Naive thymus-derived CD4-positive, alpha-beta T cell (primary cell): Measurements from ENCODE around the gene EPS8L3. TPM values are rescaled to one million over a fixed set of nuclear protein-coding genes. Genes with fewer than 3 reads are reported as not detected.
"Not testable (repeated sequence)": the region's sequence is repeated elsewhere in the genome, so short reads cannot be mapped to it uniquely, and the experiment has no call there.

Experiments
- ATAC-seq: fragments of 150-1000 bp; cut with Tn5 transposase; 2 replicates; pipeline ENCODE4 v1.10.0; 2021; ENCODE audit warnings: mild to moderate bottlenecking, moderate library complexity
- CTCF ChIA-PET: fragments of 350-600 bp; sonication (Branson Sonifier 250); formaldehyde crosslinking; loops from one replicate; lab custom pipeline; 2021; ENCODE audit warnings: antibody characterized with exemption; lab: Charles Lee
- POLR2A ChIA-PET: fragments of 350-600 bp; sonication (Branson Sonifier 250); formaldehyde crosslinking; loops from one replicate; lab custom pipeline; 2021; ENCODE audit warnings: antibody characterized with exemption, inconsistent platforms; lab: Charles Lee
- DNase-seq, 9 donors: peaks; one replicate each; pipeline versions ENCODE4 v3.0.0 to v3.0.0-alpha.2; 2020 to 2022; ENCODE audit warnings: mixed read lengths in 1 of 9
- H3K27ac ChIP-seq: one replicate; pipeline ENCODE4 v1.7.0; 2013; ENCODE audit warnings: mild to moderate bottlenecking, low read depth, low read length, moderate library complexity
- H3K27me3 ChIP-seq, 2 donors: one replicate each; pipeline ENCODE4 v1.7.0; 2013; ENCODE audit warnings: low read length in 2 of 2, mild to moderate bottlenecking in 2 of 2, moderate library complexity in 2 of 2; ENCODE audit not compliant: control insufficient read depth in 2 of 2, insufficient read depth in 2 of 2
- H3K36me3 ChIP-seq, 3 experiments: 1 replicate in 2 of 3; 2 replicates in 1 of 3; pipeline ENCODE4 v1.7.0; 2013; ENCODE audit warnings: low read length in 3 of 3, mild to moderate bottlenecking in 3 of 3, moderate library complexity in 1 of 3; ENCODE audit not compliant: insufficient read depth in 3 of 3, control insufficient read depth in 2 of 3
- H3K4me1 ChIP-seq, 2 donors: one replicate each; pipeline ENCODE4 v1.7.0; 2013; ENCODE audit warnings: low read length in 2 of 2, mild to moderate bottlenecking in 2 of 2, moderate library complexity in 1 of 2; ENCODE audit not compliant: control insufficient read depth in 2 of 2, insufficient read depth in 2 of 2
- H3K4me3 ChIP-seq: 2 replicates; pipeline ENCODE4 v1.7.0; 2013; ENCODE audit warnings: mild to moderate bottlenecking, low read length
- H3K9me3 ChIP-seq, 3 experiments: 1 replicate in 2 of 3; 2 replicates in 1 of 3; pipeline ENCODE4 v1.7.0; 2013; ENCODE audit warnings: low read length in 3 of 3; ENCODE audit not compliant: control insufficient read depth in 2 of 3
- H3K27ac Mint-ChIP-seq, 9 donors: one replicate each; pipeline ENCODE4 v1.8.0; 2020 to 2022; ENCODE audit warnings: mixed read lengths in 9 of 9, mild to moderate bottlenecking in 8 of 9, moderate library complexity in 5 of 9, inconsistent platforms in 2 of 9
- H3K27me3 Mint-ChIP-seq, 5 donors: one replicate each; pipeline ENCODE4 v1.8.0; 2021 to 2022; ENCODE audit warnings: mixed read lengths in 5 of 5, mild to moderate bottlenecking in 1 of 5
- H3K36me3 Mint-ChIP-seq, 5 donors: one replicate each; pipeline ENCODE4 v1.8.0; 2020 to 2022; ENCODE audit warnings: mixed read lengths in 5 of 5, mild to moderate bottlenecking in 3 of 5, inconsistent platforms in 1 of 5
- H3K4me1 Mint-ChIP-seq, 7 donors: one replicate each; pipeline ENCODE4 v1.8.0; 2020 to 2022; ENCODE audit warnings: mixed read lengths in 7 of 7, mild to moderate bottlenecking in 3 of 7, inconsistent platforms in 1 of 7
- H3K4me3 Mint-ChIP-seq, 10 donors: one replicate each; pipeline ENCODE4 v1.8.0; 2020 to 2022; ENCODE audit warnings: mild to moderate bottlenecking in 10 of 10, mixed read lengths in 10 of 10, moderate library complexity in 6 of 10, inconsistent platforms in 2 of 10
- H3K9me3 Mint-ChIP-seq, 11 donors: one replicate each; pipeline ENCODE4 v1.8.0; 2020 to 2022; ENCODE audit warnings: mixed read lengths in 11 of 11, mild to moderate bottlenecking in 4 of 11, inconsistent platforms in 1 of 11, moderate library complexity in 1 of 11
- intact Hi-C, 2 donors: fragments of 100-400 bp; cut with micrococcal nuclease; formaldehyde crosslinking; loops; one replicate each; pipeline ENCODE4 v1.15.1; 2023
- polyA plus RNA-seq, 2 donors: library from polyadenylated mRNA; unstranded; fragments of 300-500 nt; fragmentation: Illumina TruSeq; gene quantifications; one replicate each; pipeline ENCODE4 v1.2.3, GENCODE V29; 2021
- total RNA-seq, 6 experiments: library from RNA in 5 of 6; stranded (reverse) in 5 of 6; gene quantifications; 1 replicate in 5 of 6; 2 replicates in 1 of 6; pipeline ENCODE4 v1.2.3 and lab custom pipeline; 2021 to 2026

EPS8L3 gene
- total and polyA plus RNA-seq, 7 experiments from 2014 or later = not detected

- ATAC-seq (no peak), DNase-seq (peak in 1 of 9 donors; percentile 7)
- ChIA-PET CTCF (no interaction called here), POLR2A (no interaction called here)
- intact Hi-C loops = no loop called here
- Histone ChIP-seq H3K9me3 (no peaks in the 10 kb centered on the region), H3K27ac (no peak overlapping the region), H3K4me1 (no peaks in the 10 kb centered on the region), H3K36me3 (no peaks in the 10 kb centered on the region), H3K27me3 (no peaks in the 10 kb centered on the region), H3K4me3 (no peak overlapping the region)
- peaks cover 0 to 1% (median 0%) of the 10 kb centered on the region in 11 donors for H3K9me3 Mint-ChIP-seq
- peaks cover 0 to 4% (median 0%) of the 10 kb centered on the region in 7 donors for H3K4me1 Mint-ChIP-seq
- H3K27me3 Mint-ChIP-seq = peaks cover 0 to 4% (median 2%) of the 10 kb centered on the region in 5 donors
- H3K27ac Mint-ChIP-seq = peak overlapping the region in 1 of 9 donors; percentile 15
- no peak overlapping the region for H3K4me3 Mint-ChIP-seq
- no peaks in the 10 kb centered on the region for H3K36me3 Mint-ChIP-seq
Measured at GRCh38 chr1:109760581-109761226, 3.0 kb downstream of the EPS8L3 start.

GRCh38 chr1:109759513-109760334 is 4.0 kb downstream of the EPS8L3 start:
- CTCF ChIA-PET = interaction anchor here (0.8 kb wide), 2 partner anchors 15 to 225 kb away, joined by 3 read pairs; partner anchors contain the start of gene AHCYL1
- Mint-ChIP-seq H3K27me3 (peaks cover 0 to 4% (median 3%) of the 10 kb centered on the region in 5 donors), H3K27ac (peak overlapping the region in 1 of 9 donors; percentile 15), H3K4me3 (no peak overlapping the region), H3K4me1 (peaks cover 0 to 4% (median 0%) of the 10 kb centered on the region in 7 donors), H3K9me3 (peaks cover 0 to 1% (median 0%) of the 10 kb centered on the region in 11 donors), H3K36me3 (no peaks in the 10 kb centered on the region)
- POLR2A ChIA-PET = no interaction called here
- no peaks in the 10 kb centered on the region for H3K4me1 ChIP-seq
- no peak overlapping the region for H3K27ac ChIP-seq
- no peaks in the 10 kb centered on the region for H3K36me3 ChIP-seq
- H3K4me3 ChIP-seq = no peak overlapping the region
- H3K27me3 ChIP-seq = no peaks in the 10 kb centered on the region
- DNase-seq (peak in 2 of 9 donors; percentile 3 to 17), ATAC-seq (no peak)
- intact Hi-C loops = no loop called here
- no peaks in the 10 kb centered on the region for H3K9me3 ChIP-seq

- Histone ChIP-seq H3K27ac (no peak overlapping the region), H3K4me1 (no peaks in the 10 kb centered on the region), H3K36me3 (no peaks in the 10 kb centered on the region), H3K27me3 (no peaks in the 10 kb centered on the region), H3K9me3 (no peaks in the 10 kb centered on the region), H3K4me3 (no peak overlapping the region)
- peak in 2 of 9 donors; percentile 5 to 15 for DNase-seq
- intact Hi-C loops = no loop called here
- peaks cover 0 to 1% (median 0%) of the 10 kb centered on the region in 11 donors for H3K9me3 Mint-ChIP-seq
- ChIA-PET POLR2A (no interaction called here), CTCF (no interaction called here)
- peaks cover 0 to 14% (median 0%) of the 10 kb centered on the region in 5 donors for H3K27me3 Mint-ChIP-seq
- H3K36me3 Mint-ChIP-seq = no peaks in the 10 kb centered on the region
- H3K4me3 Mint-ChIP-seq = no peak overlapping the region
- no peak for ATAC-seq
- H3K27ac Mint-ChIP-seq = no peak overlapping the region
- H3K4me1 Mint-ChIP-seq = peaks cover 0 to 5% (median 0%) of the 10 kb centered on the region in 7 donors
Measured at GRCh38 chr1:109757936-109758786, 5.6 kb downstream of the EPS8L3 start.

- Histone ChIP-seq H3K4me3 (no peak overlapping the region), H3K9me3 (no peaks in the 10 kb centered on the region), H3K27ac (no peak overlapping the region), H3K36me3 (no peaks in the 10 kb centered on the region), H3K4me1 (no peaks in the 10 kb centered on the region), H3K27me3 (no peaks in the 10 kb centered on the region)
- no peak overlapping the region for H3K27ac Mint-ChIP-seq
- ATAC-seq = no peak
- H3K27me3 Mint-ChIP-seq = peaks cover 0 to 19% (median 5%) of the 10 kb centered on the region in 5 donors
- CTCF ChIA-PET = no interaction called here
- H3K4me3 Mint-ChIP-seq = no peak overlapping the region
- intact Hi-C loops = no loop called here
- peaks cover 0 to 1% (median 0%) of the 10 kb centered on the region in 11 donors for H3K9me3 Mint-ChIP-seq
- peaks cover 0 to 2% (median 0%) of the 10 kb centered on the region in 7 donors for H3K4me1 Mint-ChIP-seq
- no peaks in the 10 kb centered on the region for H3K36me3 Mint-ChIP-seq
- peak in 2 of 9 donors; percentile 0 to 18 for DNase-seq
- POLR2A ChIA-PET = no interaction called here
Measured at GRCh38 chr1:109756848-109757521, 6.7 kb downstream of the EPS8L3 start.

GRCh38 chr1:109756325-109756724 is 7.4 kb downstream of the EPS8L3 start:
- CTCF ChIA-PET, H3K9me3 ChIP-seq, H3K36me3 ChIP-seq, H3K27ac ChIP-seq, POLR2A ChIA-PET, H3K4me1 ChIP-seq, H3K4me3 ChIP-seq, H3K27me3 ChIP-seq, H3K4me3 Mint-ChIP-seq, intact Hi-C loops, H3K36me3 Mint-ChIP-seq, ATAC-seq, DNase-seq, H3K27ac Mint-ChIP-seq, H3K9me3 Mint-ChIP-seq, H3K4me1 Mint-ChIP-seq: not testable (repeated sequence)
- peaks cover 0 to 22% (median 8%) of the 10 kb centered on the region in 5 donors for H3K27me3 Mint-ChIP-seq

GRCh38 chr1:109754738-109755137 is 9.0 kb downstream of the EPS8L3 start:
- Histone ChIP-seq H3K4me1 (no peaks in the 10 kb centered on the region), H3K36me3 (no peaks in the 10 kb centered on the region), H3K4me3 (no peak overlapping the region), H3K27ac (no peak overlapping the region), H3K9me3 (no peaks in the 10 kb centered on the region), H3K27me3 (no peaks in the 10 kb centered on the region)
- no peaks in the 10 kb centered on the region for H3K36me3 Mint-ChIP-seq
- peak in 1 of 9 donors; percentile 10 for DNase-seq
- no peak overlapping the region for H3K27ac Mint-ChIP-seq
- peaks cover 0 to 29% (median 15%) of the 10 kb centered on the region in 5 donors for H3K27me3 Mint-ChIP-seq
- H3K4me1 Mint-ChIP-seq = peaks cover 0 to 2% (median 0%) of the 10 kb centered on the region in 7 donors
- H3K4me3 Mint-ChIP-seq = no peak overlapping the region
- CTCF ChIA-PET = no interaction called here
- H3K9me3 Mint-ChIP-seq = no peaks in the 10 kb centered on the region
- intact Hi-C loops = no loop called here
- no peak for ATAC-seq
- POLR2A ChIA-PET = interaction anchor here (1.4 kb wide), 1 partner anchor 230 kb away, joined by 3 read pairs; the partner anchor contains the start of gene AHCYL1
